ENCODE results near the gene SCGB2B2.
"Not testable (repeated sequence)": the region's sequence is repeated elsewhere in the genome, so short reads cannot be mapped to it uniquely, and the experiment has no call there.

SCGB2B2 gene

DNA sequence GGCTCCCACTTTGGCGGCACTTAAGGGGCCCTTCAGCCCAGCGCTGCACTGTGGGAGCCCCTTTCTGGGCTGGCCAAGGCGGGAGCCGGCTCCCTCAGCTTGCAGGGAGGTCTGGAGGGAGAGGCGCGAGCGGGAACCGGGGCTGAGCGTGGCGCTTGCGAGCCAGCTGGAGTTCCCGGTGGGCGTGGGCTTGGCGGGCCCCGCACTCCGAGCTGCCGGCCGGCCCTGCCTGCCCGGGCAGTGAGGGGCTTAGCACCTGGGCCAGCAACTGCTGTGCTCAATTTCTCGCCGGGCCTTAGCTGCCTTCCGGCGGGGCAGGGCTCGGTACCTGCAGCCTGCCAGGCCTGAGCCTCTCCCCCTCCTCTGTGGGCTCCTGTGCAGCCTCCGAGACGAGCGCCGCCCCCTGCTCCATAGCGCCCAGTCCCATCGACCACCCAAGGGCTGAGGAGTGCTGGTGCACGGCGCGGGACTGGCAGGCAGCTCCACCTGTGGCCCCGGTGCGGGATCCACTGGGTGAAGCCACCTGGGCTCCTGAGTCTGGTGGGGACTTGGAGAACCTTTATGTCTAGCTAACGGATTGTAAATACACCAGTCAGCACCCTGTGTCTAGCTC lies 8.8 kb downstream of the SCGB2B2 start:
- not testable (repeated sequence) for H3K23ac ChIP-seq (ENCODE audit: low read length); H3K79me2 ChIP-seq (ENCODE audit: control insufficient read depth, insufficient read depth, low read length, poor library complexity); H3K79me1 ChIP-seq (ENCODE audit: low read length); H3K4me2 ChIP-seq (ENCODE audit: low read length); H3K4ac ChIP-seq (ENCODE audit: low read depth, low read length); H3K4me1 ChIP-seq (ENCODE audit: control insufficient read depth in 1 of 2, insufficient read depth in 2 of 2, low read length in 2 of 2); H3K9ac ChIP-seq (ENCODE audit: low read length); H3K27me3 ChIP-seq (ENCODE audit: insufficient read depth, low read length); H3K27ac ChIP-seq (ENCODE audit: low read depth, low read length); H4K91ac ChIP-seq (ENCODE audit: low read depth, low read length); H3K18ac ChIP-seq (ENCODE audit: low read length); H2AK5ac ChIP-seq (ENCODE audit: low read length); H2BK12ac ChIP-seq (ENCODE audit: low read length); H4K12ac ChIP-seq (ENCODE audit: low read depth, low read length); H2AFZ ChIP-seq (ENCODE audit: insufficient read depth, low read length, poor library complexity); H2BK5ac ChIP-seq (ENCODE audit: low read depth, low read length, poor library complexity); H2BK120ac ChIP-seq (ENCODE audit: insufficient read depth, low read length, poor library complexity); H3K4me3 ChIP-seq (ENCODE audit: low read depth, low read length); H4K8ac ChIP-seq (ENCODE audit: low read depth, low read length); DNase-seq; H3K36me3 ChIP-seq (ENCODE audit: control insufficient read depth in 1 of 2, insufficient read depth in 2 of 2, low read length in 2 of 2); H3K14ac ChIP-seq (ENCODE audit: low read length)
- WGBS (ENCODE audit: extremely low coverage, insufficient coverage, insufficient read length): no CpG with 5 or more reads among the region's 36 CpGs
- peaks cover 29% of the 10 kb centered on the region for H3K9me3 ChIP-seq (ENCODE audit: insufficient read depth, low read depth, low read length)

DNA sequence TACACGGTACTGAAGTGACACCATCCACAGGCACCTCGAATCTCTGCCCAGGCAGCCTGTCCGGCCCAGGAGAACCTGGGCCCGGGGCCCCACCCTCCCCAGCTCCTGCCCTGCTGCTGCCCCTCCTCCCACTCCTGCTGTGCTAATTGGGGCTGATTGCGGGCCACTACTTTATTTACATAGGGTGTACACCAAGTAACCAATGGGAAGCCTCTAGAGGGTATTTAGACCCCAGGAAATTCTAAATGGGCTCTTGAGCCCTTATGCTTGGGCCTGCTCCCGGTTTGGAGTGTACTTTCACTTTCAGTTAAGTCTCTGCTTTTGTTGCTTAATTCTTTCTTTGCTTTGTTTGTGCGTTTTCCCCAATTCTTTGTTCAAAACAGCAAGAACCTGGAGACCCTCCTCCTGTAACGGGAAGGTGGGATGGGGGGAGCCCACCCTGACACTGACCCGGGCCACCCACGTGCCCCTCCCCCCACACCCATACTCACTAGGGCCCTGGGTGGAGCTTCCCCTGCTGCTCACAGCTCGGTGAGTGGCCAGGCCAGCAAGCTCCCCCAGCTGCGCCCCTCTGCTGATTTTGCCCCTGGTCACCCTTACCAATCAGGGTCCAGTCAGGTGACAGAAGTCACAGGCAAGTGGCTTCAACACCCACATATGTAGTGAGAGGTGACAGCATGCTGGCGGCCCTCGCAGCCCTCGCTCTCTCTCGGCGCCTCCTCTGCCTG lies 9.4 kb downstream of the SCGB2B2 start:
- Histone ChIP-seq H3K23ac (ENCODE audit: low read length) (no peak overlapping the region), H3K14ac (ENCODE audit: low read length) (no peak overlapping the region), H3K18ac (ENCODE audit: low read length) (no peak overlapping the region), H4K12ac (ENCODE audit: low read depth, low read length) (no peak overlapping the region), H2BK5ac (ENCODE audit: low read depth, low read length, poor library complexity) (no peak overlapping the region), H3K79me2 (ENCODE audit: control insufficient read depth, insufficient read depth, low read length, poor library complexity) (no peaks in the 10 kb centered on the region), H3K4me2 (ENCODE audit: low read length) (no peak overlapping the region), H4K8ac (ENCODE audit: low read depth, low read length) (no peak overlapping the region), H2AFZ (ENCODE audit: insufficient read depth, low read length, poor library complexity) (no peak overlapping the region), H3K4me1 (ENCODE audit: control insufficient read depth in 1 of 2, insufficient read depth in 2 of 2, low read length in 2 of 2) (no peaks in the 10 kb centered on the region), H3K27ac (ENCODE audit: low read depth, low read length) (no peak overlapping the region), H3K36me3 (ENCODE audit: control insufficient read depth in 1 of 2, insufficient read depth in 2 of 2, low read length in 2 of 2) (no peaks in the 10 kb centered on the region), H2BK120ac (ENCODE audit: insufficient read depth, low read length, poor library complexity) (no peak overlapping the region), H4K91ac (ENCODE audit: low read depth, low read length) (no peak overlapping the region), H3K9me3 (ENCODE audit: insufficient read depth, low read depth, low read length) (peaks cover 29% of the 10 kb centered on the region), H2BK12ac (ENCODE audit: low read length) (no peak overlapping the region), H2AK5ac (ENCODE audit: low read length) (no peak overlapping the region), H3K4me3 (ENCODE audit: low read depth, low read length) (no peak overlapping the region), H3K27me3 (ENCODE audit: insufficient read depth, low read length) (no peaks in the 10 kb centered on the region), H3K79me1 (ENCODE audit: low read length) (no peaks in the 10 kb centered on the region), H3K4ac (ENCODE audit: low read depth, low read length) (no peak overlapping the region), H3K9ac (ENCODE audit: low read length) (no peak overlapping the region)
- WGBS (ENCODE audit: extremely low coverage, insufficient coverage, insufficient read length): no CpG with 5 or more reads among the region's 17 CpGs
- DNase-seq: peak in 1 of 2 donors; percentile 2

DNA sequence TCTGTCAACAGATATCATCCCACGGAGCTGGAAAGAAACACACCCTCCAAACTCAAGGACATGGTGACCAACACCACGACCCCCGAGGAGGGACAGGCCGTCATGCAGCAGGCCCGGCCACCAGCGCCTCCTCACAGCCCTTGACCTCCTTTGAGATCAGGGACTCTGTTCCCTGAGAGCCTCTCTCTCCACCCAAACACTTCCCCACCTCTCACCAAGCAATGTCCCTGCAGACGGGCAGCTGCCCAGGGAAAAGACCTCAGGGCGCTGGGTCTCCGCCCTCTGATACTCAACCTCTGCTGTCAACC lies 10.0 kb downstream of the SCGB2B2 start:
- no peaks in the 10 kb centered on the region for H3K27me3 ChIP-seq (ENCODE audit: insufficient read depth, low read length)
- H3K4ac ChIP-seq (ENCODE audit: low read depth, low read length): no peak overlapping the region
- H2BK120ac ChIP-seq (ENCODE audit: insufficient read depth, low read length, poor library complexity): no peak overlapping the region
- DNase-seq: no peak
- H4K12ac ChIP-seq (ENCODE audit: low read depth, low read length): no peak overlapping the region
- H3K23ac ChIP-seq (ENCODE audit: low read length): no peak overlapping the region
- no peak overlapping the region for H2AK5ac ChIP-seq (ENCODE audit: low read length)
- H2BK12ac ChIP-seq (ENCODE audit: low read length): no peak overlapping the region
- H3K79me1 ChIP-seq (ENCODE audit: low read length): no peaks in the 10 kb centered on the region
- no peaks in the 10 kb centered on the region for H3K79me2 ChIP-seq (ENCODE audit: control insufficient read depth, insufficient read depth, low read length, poor library complexity)
- H4K8ac ChIP-seq (ENCODE audit: low read depth, low read length): no peak overlapping the region
- H3K36me3 ChIP-seq (ENCODE audit: control insufficient read depth in 1 of 2, insufficient read depth in 2 of 2, low read length in 2 of 2): no peaks in the 10 kb centered on the region
- no peak overlapping the region for H2BK5ac ChIP-seq (ENCODE audit: low read depth, low read length, poor library complexity)
- no peak overlapping the region for H2AFZ ChIP-seq (ENCODE audit: insufficient read depth, low read length, poor library complexity)
- H3K4me3 ChIP-seq (ENCODE audit: low read depth, low read length): peak overlapping the region; percentile 30
- H3K18ac ChIP-seq (ENCODE audit: low read length): no peak overlapping the region
- H3K4me2 ChIP-seq (ENCODE audit: low read length): no peak overlapping the region
- peaks cover 31% of the 10 kb centered on the region for H3K9me3 ChIP-seq (ENCODE audit: insufficient read depth, low read depth, low read length)
- WGBS (ENCODE audit: extremely low coverage, insufficient coverage, insufficient read length): no CpG with 5 or more reads among the region's 9 CpGs
- H4K91ac ChIP-seq (ENCODE audit: low read depth, low read length): no peak overlapping the region
- no peak overlapping the region for H3K14ac ChIP-seq (ENCODE audit: low read length)
- H3K27ac ChIP-seq (ENCODE audit: low read depth, low read length): no peak overlapping the region
- no peak overlapping the region for H3K9ac ChIP-seq (ENCODE audit: low read length)
- no peaks in the 10 kb centered on the region for H3K4me1 ChIP-seq (ENCODE audit: control insufficient read depth in 1 of 2, insufficient read depth in 2 of 2, low read length in 2 of 2)

DNA sequence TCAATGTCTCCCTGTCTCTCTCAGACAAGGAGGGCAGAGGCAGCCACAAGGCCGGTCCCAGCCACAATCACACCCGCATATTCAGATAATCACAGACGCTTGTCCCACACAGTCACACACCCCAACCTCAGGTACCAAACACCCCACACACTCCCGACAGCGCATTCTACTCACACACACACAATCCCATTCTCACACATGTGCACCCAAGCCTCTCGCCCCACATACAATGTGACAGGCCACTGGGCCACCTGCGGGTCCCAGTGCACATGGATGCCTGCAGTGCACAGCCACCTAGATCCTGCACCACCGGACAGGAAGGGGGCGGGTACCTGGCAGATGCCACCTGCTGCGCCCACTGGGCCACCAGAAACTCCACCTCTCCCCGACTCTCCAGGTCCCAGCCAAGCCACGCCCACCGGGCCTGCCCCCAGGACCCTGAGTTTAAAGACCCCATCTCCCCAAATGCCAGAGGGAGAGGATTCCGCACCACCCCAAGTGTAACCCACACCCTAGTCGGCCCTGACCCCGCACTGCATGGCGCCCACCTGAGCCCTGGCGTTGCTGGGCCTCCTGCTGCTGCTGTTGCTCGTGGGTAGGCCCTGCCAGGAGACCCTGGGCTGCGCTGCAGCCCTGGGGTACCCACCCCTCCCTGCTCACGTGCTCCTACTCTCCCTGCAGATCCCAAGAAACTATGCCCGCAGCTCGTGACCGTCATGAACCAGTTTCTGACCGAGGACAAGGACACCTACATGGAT lies 10.6 kb downstream of the SCGB2B2 start:
- Histone ChIP-seq H3K23ac (ENCODE audit: low read length) (no peak overlapping the region), H3K36me3 (ENCODE audit: control insufficient read depth in 1 of 2, insufficient read depth in 2 of 2, low read length in 2 of 2) (no peaks in the 10 kb centered on the region), H4K8ac (ENCODE audit: low read depth, low read length) (no peak overlapping the region), H3K79me2 (ENCODE audit: control insufficient read depth, insufficient read depth, low read length, poor library complexity) (no peaks in the 10 kb centered on the region), H3K27me3 (ENCODE audit: insufficient read depth, low read length) (no peaks in the 10 kb centered on the region), H3K79me1 (ENCODE audit: low read length) (no peaks in the 10 kb centered on the region), H2BK12ac (ENCODE audit: low read length) (no peak overlapping the region), H3K18ac (ENCODE audit: low read length) (no peak overlapping the region), H3K4me1 (ENCODE audit: control insufficient read depth in 1 of 2, insufficient read depth in 2 of 2, low read length in 2 of 2) (no peaks in the 10 kb centered on the region), H2AK5ac (ENCODE audit: low read length) (no peak overlapping the region), H3K9ac (ENCODE audit: low read length) (no peak overlapping the region), H3K4me2 (ENCODE audit: low read length) (no peak overlapping the region), H2BK5ac (ENCODE audit: low read depth, low read length, poor library complexity) (no peak overlapping the region), H3K27ac (ENCODE audit: low read depth, low read length) (no peak overlapping the region), H3K14ac (ENCODE audit: low read length) (no peak overlapping the region), H3K4me3 (ENCODE audit: low read depth, low read length) (peak overlapping the region; percentile 30), H3K9me3 (ENCODE audit: insufficient read depth, low read depth, low read length) (peaks cover 32% of the 10 kb centered on the region), H3K4ac (ENCODE audit: low read depth, low read length) (no peak overlapping the region), H2BK120ac (ENCODE audit: insufficient read depth, low read length, poor library complexity) (no peak overlapping the region), H4K91ac (ENCODE audit: low read depth, low read length) (no peak overlapping the region), H2AFZ (ENCODE audit: insufficient read depth, low read length, poor library complexity) (no peak overlapping the region), H4K12ac (ENCODE audit: low read depth, low read length) (no peak overlapping the region)
- no CpG with 5 or more reads among the region's 25 CpGs for WGBS (ENCODE audit: extremely low coverage, insufficient coverage, insufficient read length)
- no peak for DNase-seq
